Prostate gland (tissue), 2 donors: Measurements from ENCODE around the gene IRS2. TPM values are rescaled to one million over a fixed set of nuclear protein-coding genes. Genes with fewer than 3 reads are reported as not detected.

Source experiments
- DNase-seq: peaks from one replicate; pipeline ENCODE4 v3.0.0-alpha.2; 2019; ENCODE audit warnings: low spot score
- H3K27ac ChIP-seq, 2 donors: fragments of 200-600 bp; sonication (generic); 2 replicates each; pipeline ENCODE4 v1.5.1; 2017 to 2019
- H3K27me3 ChIP-seq: fragments of 200-600 bp; sonication (generic); replicated peaks from 2 replicates; pipeline ENCODE4 v1.5.1; 2019; ENCODE audit not compliant: insufficient read depth
- H3K36me3 ChIP-seq, 2 donors: fragments of 200-600 bp; sonication (generic); 1 replicate in 1 of 2; 2 replicates in 1 of 2; pipeline versions ENCODE4 v1.5.1 to v1.8.1; 2017 to 2019
- H3K4me1 ChIP-seq: fragments of 200-600 bp; sonication (generic); replicated peaks from 2 replicates; pipeline ENCODE4 v1.5.1; 2019
- H3K4me3 ChIP-seq, 2 donors: fragments of 200-600 bp; sonication (generic); 2 replicates each; pipeline ENCODE4 v1.5.1; 2017 to 2019
- H3K9me3 ChIP-seq: fragments of 200-600 bp; sonication (generic); 2 replicates; pipeline ENCODE4 v1.5.1; 2017
- POLR2A ChIP-seq: fragments of 450-650 bp; IDR thresholded peaks from one replicate; pipeline ENCODE4 v1.6.1; 2016; ENCODE audit warnings: antibody characterized with exemption, mild to moderate bottlenecking
- POLR2AphosphoS5 ChIP-seq: sonication (generic); formaldehyde crosslinking; IDR thresholded peaks from one replicate; pipeline ENCODE4 v1.6.1; 2017; ENCODE audit warnings: antibody characterized with exemption
- WGBS: methylation state at CpG from one replicate; pipeline ENCODE4 v1.1.5; 2018; 5-methylcytosine and 5-hydroxymethylcytosine counted together
- intact Hi-C: fragments of 100-400 bp; cut with DNase I; formaldehyde crosslinking; loops from one replicate; pipeline ENCODE4 v1.14.2; 2022
- total RNA-seq, 2 donors: library from RNA; depleted of rRNA; stranded (reverse); fragments of >200 nt; gene quantifications; one replicate each; pipeline ENCODE4 v1.1.0, GENCODE V29; 2016
- TF ChIP-seq, protein P1 (sequence below), 4 experiments: fragments of 200-600 bp in 2 of 4; fragments of 450-650 bp in 2 of 4; sonication (generic) in 2 of 4; IDR thresholded peaks; 1 replicate in 3 of 4; 2 replicates in 1 of 4; pipeline ENCODE4 v1.5.1; 2016 to 2019; ENCODE audit warnings: antibody characterized with exemption in 4 of 4, mild to moderate bottlenecking in 2 of 4, moderate library complexity in 2 of 4

IRS2 gene
- total RNA-seq, 2 donors from 2014 or later: 43.5 to 54.8 TPM

GRCh38 chr13:109795011-109795410 lies 8.6 kb upstream of the IRS2 start:
- H3K27ac ChIP-seq: no peak overlapping the region
- H3K27me3 ChIP-seq: no peaks in the 10 kb centered on the region
- WGBS: 33% methylated on average over 2 of the region's 2 CpGs
- intact Hi-C loops: no loop called here
- no peaks in the 10 kb centered on the region for H3K9me3 ChIP-seq
- H3K4me3 ChIP-seq: no peak overlapping the region
- no peaks in the 10 kb centered on the region for H3K36me3 ChIP-seq
- H3K4me1 ChIP-seq: no peaks in the 10 kb centered on the region
- TF ChIP-seq POLR2A (no peak), POLR2AphosphoS5 (no peak)
- TF ChIP-seq, protein P1, sequence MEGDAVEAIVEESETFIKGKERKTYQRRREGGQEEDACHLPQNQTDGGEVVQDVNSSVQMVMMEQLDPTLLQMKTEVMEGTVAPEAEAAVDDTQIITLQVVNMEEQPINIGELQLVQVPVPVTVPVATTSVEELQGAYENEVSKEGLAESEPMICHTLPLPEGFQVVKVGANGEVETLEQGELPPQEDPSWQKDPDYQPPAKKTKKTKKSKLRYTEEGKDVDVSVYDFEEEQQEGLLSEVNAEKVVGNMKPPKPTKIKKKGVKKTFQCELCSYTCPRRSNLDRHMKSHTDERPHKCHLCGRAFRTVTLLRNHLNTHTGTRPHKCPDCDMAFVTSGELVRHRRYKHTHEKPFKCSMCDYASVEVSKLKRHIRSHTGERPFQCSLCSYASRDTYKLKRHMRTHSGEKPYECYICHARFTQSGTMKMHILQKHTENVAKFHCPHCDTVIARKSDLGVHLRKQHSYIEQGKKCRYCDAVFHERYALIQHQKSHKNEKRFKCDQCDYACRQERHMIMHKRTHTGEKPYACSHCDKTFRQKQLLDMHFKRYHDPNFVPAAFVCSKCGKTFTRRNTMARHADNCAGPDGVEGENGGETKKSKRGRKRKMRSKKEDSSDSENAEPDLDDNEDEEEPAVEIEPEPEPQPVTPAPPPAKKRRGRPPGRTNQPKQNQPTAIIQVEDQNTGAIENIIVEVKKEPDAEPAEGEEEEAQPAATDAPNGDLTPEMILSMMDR (IDR thresholded peaks at IDR 0.05): no peak
- no peak for DNase-seq

DNA sequence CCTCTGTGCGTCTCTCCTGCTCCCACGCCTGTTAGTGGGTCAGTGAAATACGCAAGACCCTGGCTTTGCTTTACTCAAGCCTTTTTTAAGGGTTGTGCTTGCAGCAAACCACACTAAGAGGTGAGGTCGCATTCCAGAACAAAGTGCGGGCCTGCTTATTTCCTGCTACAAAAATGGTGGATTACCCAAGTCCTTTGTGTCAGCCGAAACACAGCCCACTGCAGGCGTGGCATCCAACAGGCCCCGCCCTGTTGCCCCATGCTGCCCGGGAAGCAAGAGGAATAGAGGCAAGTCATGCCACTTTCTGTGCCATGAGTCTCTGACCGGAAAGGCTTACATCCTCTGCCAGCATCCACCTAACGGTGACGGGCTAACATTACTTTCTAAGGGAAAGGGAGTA lies 7.7 kb upstream of the IRS2 start:
- TF ChIP-seq, protein P1 (IDR thresholded peaks at IDR 0.05): no peak
- TF ChIP-seq POLR2AphosphoS5 (no peak), POLR2A (no peak)
- H3K27ac ChIP-seq: no peak overlapping the region
- no peak overlapping the region for H3K4me3 ChIP-seq
- no peaks in the 10 kb centered on the region for H3K27me3 ChIP-seq
- intact Hi-C loops: no loop called here
- H3K9me3 ChIP-seq: no peaks in the 10 kb centered on the region
- DNase-seq: no peak
- H3K4me1 ChIP-seq: peaks cover 2% of the 10 kb centered on the region
- 78% methylated on average over 12 of the region's 12 CpGs for WGBS
- H3K36me3 ChIP-seq: no peaks in the 10 kb centered on the region

- Histone ChIP-seq H3K36me3 (no peaks in the 10 kb centered on the region), H3K4me3 (no peak overlapping the region)
- 70% methylated on average over 6 of the region's 6 CpGs for WGBS
These were observed 6.2 kb upstream of the IRS2 start for GRCh38 chr13:109792416-109793059.

GRCh38 chr13:109790942-109791605 lies 4.7 kb upstream of the IRS2 start:
- intact Hi-C loops: no loop called here
- H3K4me3 ChIP-seq: no peak overlapping the region
- H3K4me1 ChIP-seq: peaks cover 2% of the 10 kb centered on the region
- DNase-seq: no peak
- H3K36me3 ChIP-seq: no peaks in the 10 kb centered on the region
- no peaks in the 10 kb centered on the region for H3K9me3 ChIP-seq
- no peak for TF ChIP-seq POLR2A
- peak; percentile 28 for TF ChIP-seq POLR2AphosphoS5
- TF ChIP-seq, protein P1 (IDR thresholded peaks at IDR 0.05): peak in 3 of 4 experiments; percentile 18 to 44 (median 40)
- WGBS: 55% methylated on average over 7 of the region's 7 CpGs
- no peaks in the 10 kb centered on the region for H3K27me3 ChIP-seq
- no peak overlapping the region for H3K27ac ChIP-seq

More at GRCh38 chr13:109792416-109793059, 6.2 kb upstream of the IRS2 start:
- H3K9me3 ChIP-seq: no peaks in the 10 kb centered on the region
- peaks cover 2% of the 10 kb centered on the region for H3K4me1 ChIP-seq
- DNase-seq: no peak
- no peaks in the 10 kb centered on the region for H3K27me3 ChIP-seq
- no peak for TF ChIP-seq POLR2AphosphoS5
- TF ChIP-seq, protein P1 (IDR thresholded peaks at IDR 0.05): no peak
- intact Hi-C loops: no loop called here
- no peak overlapping the region for H3K27ac ChIP-seq

DNA sequence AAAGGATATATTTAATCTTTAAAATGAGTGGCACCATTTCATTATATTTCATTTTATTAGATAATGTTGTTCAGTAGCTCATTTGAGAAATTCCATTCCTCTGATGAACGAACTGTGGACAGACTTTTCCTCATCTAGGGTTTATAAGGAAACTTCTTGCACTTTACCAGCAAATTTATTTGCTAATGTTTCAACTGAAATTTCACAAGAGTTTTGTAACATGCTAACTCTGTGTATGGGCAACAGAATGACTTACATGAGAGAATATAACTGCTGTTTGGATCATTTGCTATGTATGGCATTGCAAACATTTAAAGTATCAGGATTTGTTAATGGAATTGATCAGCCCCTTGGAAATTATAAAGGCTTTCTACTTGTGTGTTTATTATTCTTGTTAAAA lies 3.7 kb upstream of the IRS2 start:
- TF ChIP-seq POLR2A: no peak
- TF ChIP-seq POLR2AphosphoS5: no peak
- TF ChIP-seq, protein P1 (IDR thresholded peaks at IDR 0.05): no peak
- WGBS: 50% methylated on average over 1 of the region's 1 CpG
- intact Hi-C loops: no loop called here
- Histone ChIP-seq H3K27me3 (no peaks in the 10 kb centered on the region), H3K27ac (no peak overlapping the region), H3K4me1 (peaks cover 2% of the 10 kb centered on the region), H3K36me3 (no peaks in the 10 kb centered on the region), H3K4me3 (no peak overlapping the region), H3K9me3 (no peaks in the 10 kb centered on the region)
- DNase-seq: no peak
